Esophagus mucosa (tissue), 1 donor: ENCODE results near the gene ALDH3B2. TPM values are rescaled to one million over a fixed set of nuclear protein-coding genes. Genes with fewer than 3 reads are reported as not detected.
"Not testable (repeated sequence)": the region's sequence is repeated elsewhere in the genome, so short reads cannot be mapped to it uniquely, and the experiment has no call there.

Experiments used
- ATAC-seq: fragments of 200-7000 bp; cut with Tn5 transposase; one replicate; pipeline ENCODE4 v1.9.1; 2020
- total RNA-seq: library from RNA; stranded (reverse); gene quantifications from one replicate; pipeline ENCODE4 v1.2.4, GENCODE V29; 2023
- donor health status: DM: yes; HTN: yes; CAD: no.

The ALDH3B2 gene
- total RNA-seq, 1 donor from 2014 or later: 206 TPM

DNA sequence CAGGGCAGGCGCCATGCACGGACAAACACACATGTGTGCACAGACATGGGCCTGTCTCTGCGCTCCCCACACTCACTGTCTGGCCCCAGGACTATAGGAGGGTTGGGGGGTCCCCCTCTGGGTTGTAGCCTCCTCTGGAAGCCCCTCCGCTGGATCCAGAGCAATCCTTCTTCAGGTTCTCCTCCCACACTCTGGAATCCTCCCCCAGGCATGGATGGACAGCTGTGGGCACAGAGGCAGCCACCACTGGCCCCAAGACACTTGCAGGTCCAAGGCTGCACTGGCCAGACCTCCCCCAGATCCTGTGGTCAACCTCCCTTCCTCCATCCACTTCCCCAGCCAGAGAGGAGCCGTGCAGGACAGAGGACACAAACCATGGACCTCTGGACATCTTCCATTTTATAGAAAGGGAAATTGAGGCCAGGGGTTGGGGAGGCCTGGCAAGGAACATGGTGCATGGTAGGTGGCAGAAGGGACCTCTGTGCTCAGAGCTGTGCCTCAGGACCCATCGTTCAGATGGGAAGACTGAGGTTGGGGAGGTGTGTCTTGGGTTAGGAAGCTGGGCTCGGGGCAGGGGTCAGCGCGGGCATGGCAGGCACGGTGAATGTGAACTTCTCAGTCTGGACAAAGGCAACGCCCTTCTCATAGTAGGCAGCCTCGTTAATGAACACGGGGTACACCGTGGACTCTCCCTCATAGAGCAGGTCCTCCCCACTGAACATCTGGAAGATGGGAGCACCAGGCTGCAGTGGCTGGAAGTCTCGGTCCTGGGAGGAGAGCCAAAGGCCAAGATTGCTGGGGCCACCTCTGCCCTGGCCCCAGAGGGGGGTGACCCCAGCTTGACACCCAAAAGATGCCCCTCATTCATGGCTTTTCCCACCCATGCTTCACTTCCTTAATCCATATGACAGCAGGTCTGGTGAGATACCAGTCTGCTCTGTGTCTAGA lies 32.0 kb downstream of the ALDH3B2 start:
- no peak for ATAC-seq

- ATAC-seq: no peak
Observed at GRCh38 chr11:67641338-67642172, 32.9 kb downstream of the ALDH3B2 start.

DNA sequence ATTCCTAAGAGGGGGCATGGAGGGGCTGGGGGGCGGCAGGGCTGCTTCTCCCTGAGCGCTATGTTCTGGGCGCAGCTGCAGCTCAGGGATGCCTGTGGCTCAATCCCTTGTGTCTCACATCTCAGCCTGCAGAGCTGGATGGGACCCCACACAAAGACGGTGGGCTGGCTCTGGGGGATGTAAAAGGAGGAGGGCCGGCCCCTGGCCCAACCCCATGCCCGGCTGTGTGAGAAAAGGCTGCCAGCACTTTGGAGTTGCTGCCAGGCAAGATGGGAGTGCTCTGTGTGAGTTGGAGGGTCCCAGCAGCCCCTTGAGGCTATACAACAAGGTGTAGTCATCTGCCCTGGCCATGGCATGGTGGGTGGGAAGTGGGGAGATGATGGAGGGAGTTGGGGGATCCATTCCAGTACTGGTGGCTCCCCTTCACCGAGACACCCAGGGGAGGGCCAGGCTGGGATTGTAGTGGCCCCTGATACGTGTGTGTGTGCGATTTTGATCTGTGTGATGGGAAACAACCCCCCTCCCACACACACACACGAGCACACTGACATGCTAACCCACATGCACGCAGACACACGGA lies 33.6 kb downstream of the ALDH3B2 start:
- ATAC-seq: no peak

DNA sequence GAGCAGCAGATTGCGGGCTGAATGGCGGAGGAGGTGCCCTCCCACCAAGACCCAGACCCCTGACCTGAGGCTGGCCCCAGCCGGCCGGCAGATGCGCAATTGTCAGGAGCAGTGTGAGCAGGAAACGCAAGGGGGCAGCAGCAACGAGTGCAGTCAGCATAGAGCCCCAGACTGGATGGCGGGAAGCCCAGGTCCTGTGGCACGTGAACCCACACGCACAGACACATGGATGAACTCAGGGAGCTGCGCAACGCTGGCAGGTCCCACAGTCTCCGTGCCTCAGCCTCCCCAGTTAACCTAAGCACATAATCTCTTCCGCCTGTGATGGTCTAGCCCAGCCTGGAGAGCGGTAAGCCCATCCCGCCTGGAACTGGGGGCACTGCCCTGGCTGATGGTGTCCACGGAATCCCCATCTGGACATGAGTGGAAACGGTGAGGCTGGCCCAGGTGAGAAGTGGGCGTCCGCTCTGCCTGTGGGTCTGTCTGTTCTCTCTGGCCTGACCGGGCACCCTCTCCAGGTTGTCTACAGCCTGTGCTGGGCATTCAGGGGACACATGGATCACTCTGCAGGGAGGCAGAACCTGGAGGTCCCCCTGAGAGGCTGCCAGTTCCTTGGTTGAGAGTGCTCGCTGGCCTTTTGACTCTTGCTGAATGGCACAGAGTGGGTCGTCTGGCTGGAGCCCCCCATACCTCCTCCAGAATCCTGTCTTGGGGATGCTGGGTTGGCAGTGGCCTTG lies 34.2 kb downstream of the ALDH3B2 start:
- peak; percentile 72 for ATAC-seq

GRCh38 chr11:67639438-67639859 lies 35.0 kb downstream of the ALDH3B2 start, which contains the start of gene TBX10:
Gene TBX10, minus strand, starts transcription at chr11:67639763. Its CDS starts 291 bp downstream, at chr11:67639472.
- ATAC-seq: no peak

GRCh38 chr11:67638535-67639437 lies 35.6 kb downstream of the ALDH3B2 start:
- no peak for ATAC-seq

DNA sequence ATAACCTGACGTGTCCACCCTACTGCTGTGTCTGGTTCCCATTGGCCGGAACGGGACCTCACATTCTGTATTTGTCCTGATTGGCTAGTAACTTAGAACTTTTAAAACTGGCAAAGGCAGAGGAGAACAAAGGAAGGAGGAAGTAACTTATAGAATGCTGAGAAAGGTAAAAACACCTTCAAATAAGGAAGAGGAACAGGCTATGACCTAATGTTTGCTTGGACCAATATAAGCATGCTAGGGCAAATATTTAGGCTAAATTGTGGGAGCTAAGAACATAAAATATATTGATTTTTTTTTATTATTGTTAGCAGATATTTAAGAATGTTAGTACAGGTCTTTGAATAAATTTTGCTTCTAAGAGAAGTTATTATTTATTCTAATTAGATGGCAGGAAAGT lies 37.0 kb downstream of the ALDH3B2 start:
- not testable (repeated sequence) for ATAC-seq

GRCh38 chr11:67636962-67637361 lies 37.5 kb downstream of the ALDH3B2 start:
- no peak for ATAC-seq

- ATAC-seq: no peak
Observed at GRCh38 chr11:67635231-67635521, 39.2 kb downstream of the ALDH3B2 start.

- no peak for ATAC-seq
Observed at GRCh38 chr11:67634366-67635230, 39.8 kb downstream of the ALDH3B2 start.

DNA sequence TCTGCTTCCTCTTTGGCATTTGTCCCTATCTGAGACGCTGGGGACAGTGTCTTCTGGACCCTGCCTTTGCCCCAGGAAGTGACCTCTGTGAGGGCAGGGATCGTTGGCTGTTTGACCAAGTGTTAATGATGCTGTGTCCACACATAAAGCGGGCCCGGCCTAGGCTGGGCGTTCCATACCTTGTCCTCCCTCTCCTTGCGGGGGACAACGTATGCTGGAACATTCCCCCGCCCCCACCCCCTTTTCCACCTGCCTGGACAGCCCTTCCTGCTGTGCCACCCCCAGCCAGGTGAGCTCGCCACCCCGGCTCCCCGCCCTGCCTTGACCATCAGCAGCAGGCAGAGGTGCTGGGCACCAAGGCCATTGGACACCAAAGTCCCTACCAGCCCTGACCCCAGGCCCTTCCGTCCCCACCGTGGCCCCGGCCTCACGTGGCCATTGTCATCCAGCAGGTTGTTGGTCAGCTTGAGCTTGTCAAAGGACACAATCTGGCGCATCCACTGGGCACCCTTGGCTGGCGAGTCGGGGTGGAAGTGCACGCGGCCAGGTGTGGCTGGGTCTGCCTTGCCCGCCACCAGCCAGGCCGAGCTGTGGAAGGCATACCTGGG lies 40.6 kb downstream of the ALDH3B2 start:
- ATAC-seq: no peak

- ATAC-seq: no peak
Observed at GRCh38 chr11:67632982-67633755, 41.3 kb downstream of the ALDH3B2 start.

GRCh38 chr11:67632175-67632981 lies 42.0 kb downstream of the ALDH3B2 start:
- ATAC-seq: no peak

DNA sequence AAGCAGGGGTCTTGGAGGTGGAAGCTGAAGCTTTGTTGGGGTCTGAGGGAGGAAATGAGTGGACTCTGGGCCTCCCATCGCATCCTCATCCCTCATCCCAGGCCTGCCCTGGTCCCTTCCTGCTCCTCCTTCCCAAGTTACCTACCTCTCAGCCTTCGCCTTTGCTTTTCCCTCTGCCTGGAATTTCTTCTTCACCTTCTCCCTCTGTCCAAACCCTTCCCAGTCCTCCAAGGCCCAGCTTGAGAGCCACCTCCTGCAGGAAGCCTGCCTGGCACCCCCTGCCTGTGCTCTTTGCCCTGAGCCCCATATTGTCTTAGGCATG lies 42.6 kb downstream of the ALDH3B2 start:
- no peak for ATAC-seq

DNA sequence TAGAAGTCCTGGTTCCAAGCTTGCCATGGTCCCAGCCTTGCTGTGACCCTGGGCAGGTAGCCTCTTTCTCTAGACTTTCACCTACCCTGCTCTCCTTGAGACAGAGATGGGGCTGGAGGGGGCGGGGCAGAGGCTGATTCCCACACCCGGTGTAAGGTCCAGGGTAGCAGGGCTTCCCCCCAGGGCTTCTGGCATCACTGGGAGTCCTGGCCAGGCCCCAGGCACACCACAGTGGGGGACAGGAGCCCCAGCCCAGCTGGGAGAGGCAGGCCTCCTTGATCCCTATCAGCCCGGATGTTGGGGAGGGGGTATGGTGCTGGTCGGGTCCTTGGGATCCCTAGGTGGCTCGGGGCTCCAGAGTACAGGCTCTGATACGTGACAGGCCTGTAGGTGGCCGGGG lies 43.0 kb downstream of the ALDH3B2 start:
- ATAC-seq: no peak

GRCh38 chr11:67630943-67631331 lies 43.5 kb downstream of the ALDH3B2 start:
- no peak for ATAC-seq

DNA sequence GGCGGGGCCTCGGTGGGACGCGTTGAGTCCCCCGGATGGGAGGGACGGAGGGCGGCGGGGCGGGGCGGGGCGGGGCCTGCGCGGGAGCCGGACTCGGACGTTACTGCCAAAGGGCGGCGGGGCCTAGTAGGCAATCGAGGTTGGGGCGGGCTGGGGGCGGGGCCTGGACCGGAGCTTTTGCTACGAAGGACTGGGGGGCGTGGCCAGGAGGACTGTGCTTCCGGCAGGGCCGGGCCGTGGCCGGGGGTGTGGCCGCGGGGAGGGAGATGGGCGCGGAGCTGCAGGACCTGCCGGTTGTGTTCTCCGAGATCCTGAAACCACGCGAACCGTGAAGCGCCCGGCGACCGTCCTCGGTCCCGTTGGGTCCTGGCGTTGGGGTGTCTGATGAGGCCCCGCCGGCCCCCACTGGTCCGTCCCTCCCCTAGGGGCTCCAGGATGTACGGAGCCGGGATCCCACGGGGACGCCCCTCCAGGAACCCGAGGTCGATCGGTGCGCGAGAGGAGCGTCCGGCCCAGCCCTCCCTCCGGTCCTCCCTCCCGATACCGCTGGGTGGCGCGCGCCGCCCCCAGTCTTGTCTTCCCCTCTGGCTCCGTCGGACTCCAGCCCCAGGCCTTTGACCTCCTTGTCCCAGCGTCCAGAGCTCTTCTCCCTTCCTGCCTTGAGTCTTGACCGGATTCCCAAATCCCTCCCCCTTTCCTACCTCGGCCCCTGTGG lies 44.0 kb downstream of the ALDH3B2 start:
- peak; percentile 85 for ATAC-seq
